Ishikawa (cell line): Measurements from ENCODE around the gene CWC27.

Experiments used
- CEBPB ChIP-seq: IDR thresholded peaks from 2 replicates; pipeline ENCODE4 v1.6.1; 2012
- CREB1 ChIP-seq: IDR thresholded peaks from 2 replicates; pipeline ENCODE4 v1.6.1; 2012; ENCODE audit warnings: low read depth
- EGR1 ChIP-seq: IDR thresholded peaks from 2 replicates; pipeline ENCODE4 v1.6.1; 2012
- EP300 ChIP-seq: IDR thresholded peaks from 2 replicates; pipeline ENCODE4 v1.6.1; 2012; ENCODE audit warnings: borderline replicate concordance
- FOXM1 ChIP-seq: IDR thresholded peaks from 2 replicates; pipeline ENCODE4 v1.6.1; 2012; ENCODE audit warnings: low read depth, borderline replicate concordance
- NFIC ChIP-seq: IDR thresholded peaks from 2 replicates; pipeline ENCODE4 v1.6.1; 2012
- RAD21 ChIP-seq: IDR thresholded peaks from 2 replicates; pipeline ENCODE4 v1.6.1; 2012; ENCODE audit warnings: low read depth
- TAF1 ChIP-seq: IDR thresholded peaks from 2 replicates; pipeline ENCODE4 v1.6.1; 2012; ENCODE audit warnings: low read depth, mild to moderate bottlenecking
- TCF12 ChIP-seq: IDR thresholded peaks from 2 replicates; pipeline ENCODE4 v1.6.1; 2012; ENCODE audit warnings: low read depth
- TEAD4 ChIP-seq: IDR thresholded peaks from 2 replicates; pipeline ENCODE4 v1.6.1; 2012
- USF1 ChIP-seq: IDR thresholded peaks from 2 replicates; pipeline ENCODE4 v1.6.1; 2012
- YY1 ChIP-seq: IDR thresholded peaks from 2 replicates; pipeline ENCODE4 v1.6.1; 2012; ENCODE audit warnings: low read depth
- ZBTB7A ChIP-seq: IDR thresholded peaks from 2 replicates; pipeline ENCODE4 v1.6.1; 2012; ENCODE audit warnings: low read depth
- TF ChIP-seq, protein P1 (sequence below): IDR thresholded peaks from 2 replicates; pipeline ENCODE4 v1.6.1; 2012; ENCODE audit warnings: low read depth, mild to moderate bottlenecking
- TF ChIP-seq, protein P2 (sequence below): IDR thresholded peaks from 2 replicates; pipeline ENCODE4 v1.6.1; 2012

The CWC27 gene

GRCh38 chr5:65047948-65048690, 279.4 kb downstream of the CWC27 start:
- TF ChIP-seq EP300 = no peak
- TF ChIP-seq RAD21 = no peak
- TF ChIP-seq, protein P1, sequence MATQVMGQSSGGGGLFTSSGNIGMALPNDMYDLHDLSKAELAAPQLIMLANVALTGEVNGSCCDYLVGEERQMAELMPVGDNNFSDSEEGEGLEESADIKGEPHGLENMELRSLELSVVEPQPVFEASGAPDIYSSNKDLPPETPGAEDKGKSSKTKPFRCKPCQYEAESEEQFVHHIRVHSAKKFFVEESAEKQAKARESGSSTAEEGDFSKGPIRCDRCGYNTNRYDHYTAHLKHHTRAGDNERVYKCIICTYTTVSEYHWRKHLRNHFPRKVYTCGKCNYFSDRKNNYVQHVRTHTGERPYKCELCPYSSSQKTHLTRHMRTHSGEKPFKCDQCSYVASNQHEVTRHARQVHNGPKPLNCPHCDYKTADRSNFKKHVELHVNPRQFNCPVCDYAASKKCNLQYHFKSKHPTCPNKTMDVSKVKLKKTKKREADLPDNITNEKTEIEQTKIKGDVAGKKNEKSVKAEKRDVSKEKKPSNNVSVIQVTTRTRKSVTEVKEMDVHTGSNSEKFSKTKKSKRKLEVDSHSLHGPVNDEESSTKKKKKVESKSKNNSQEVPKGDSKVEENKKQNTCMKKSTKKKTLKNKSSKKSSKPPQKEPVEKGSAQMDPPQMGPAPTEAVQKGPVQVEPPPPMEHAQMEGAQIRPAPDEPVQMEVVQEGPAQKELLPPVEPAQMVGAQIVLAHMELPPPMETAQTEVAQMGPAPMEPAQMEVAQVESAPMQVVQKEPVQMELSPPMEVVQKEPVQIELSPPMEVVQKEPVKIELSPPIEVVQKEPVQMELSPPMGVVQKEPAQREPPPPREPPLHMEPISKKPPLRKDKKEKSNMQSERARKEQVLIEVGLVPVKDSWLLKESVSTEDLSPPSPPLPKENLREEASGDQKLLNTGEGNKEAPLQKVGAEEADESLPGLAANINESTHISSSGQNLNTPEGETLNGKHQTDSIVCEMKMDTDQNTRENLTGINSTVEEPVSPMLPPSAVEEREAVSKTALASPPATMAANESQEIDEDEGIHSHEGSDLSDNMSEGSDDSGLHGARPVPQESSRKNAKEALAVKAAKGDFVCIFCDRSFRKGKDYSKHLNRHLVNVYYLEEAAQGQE = no peak
- no peak for TF ChIP-seq YY1
- peak; percentile 63; the same call in 1 of the 2 replicates for TF ChIP-seq NFIC

DNA sequence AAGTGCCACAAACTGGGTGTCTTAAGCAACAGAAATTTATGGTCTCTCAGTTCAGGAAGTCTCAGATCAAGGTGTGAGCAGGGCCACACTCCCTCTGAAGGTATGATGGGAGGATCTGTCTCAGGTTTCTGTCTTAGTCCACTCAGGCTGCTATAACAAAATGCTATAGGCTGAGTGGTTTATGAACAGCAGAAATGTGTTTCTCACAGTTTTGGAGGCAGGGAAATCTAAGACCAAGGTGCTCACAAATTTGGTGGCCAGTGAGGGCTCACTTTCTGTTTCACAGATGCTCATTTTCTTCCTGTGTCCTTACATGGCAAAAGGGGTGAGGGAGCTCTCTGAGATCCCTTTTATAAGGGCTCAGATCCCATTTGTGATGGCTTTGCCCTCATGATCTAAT, 281.4 kb downstream of the CWC27 start:
- no peak for TF ChIP-seq EP300
- TF ChIP-seq ZBTB7A = no peak
- no peak for TF ChIP-seq TAF1
- no peak for TF ChIP-seq TEAD4

DNA sequence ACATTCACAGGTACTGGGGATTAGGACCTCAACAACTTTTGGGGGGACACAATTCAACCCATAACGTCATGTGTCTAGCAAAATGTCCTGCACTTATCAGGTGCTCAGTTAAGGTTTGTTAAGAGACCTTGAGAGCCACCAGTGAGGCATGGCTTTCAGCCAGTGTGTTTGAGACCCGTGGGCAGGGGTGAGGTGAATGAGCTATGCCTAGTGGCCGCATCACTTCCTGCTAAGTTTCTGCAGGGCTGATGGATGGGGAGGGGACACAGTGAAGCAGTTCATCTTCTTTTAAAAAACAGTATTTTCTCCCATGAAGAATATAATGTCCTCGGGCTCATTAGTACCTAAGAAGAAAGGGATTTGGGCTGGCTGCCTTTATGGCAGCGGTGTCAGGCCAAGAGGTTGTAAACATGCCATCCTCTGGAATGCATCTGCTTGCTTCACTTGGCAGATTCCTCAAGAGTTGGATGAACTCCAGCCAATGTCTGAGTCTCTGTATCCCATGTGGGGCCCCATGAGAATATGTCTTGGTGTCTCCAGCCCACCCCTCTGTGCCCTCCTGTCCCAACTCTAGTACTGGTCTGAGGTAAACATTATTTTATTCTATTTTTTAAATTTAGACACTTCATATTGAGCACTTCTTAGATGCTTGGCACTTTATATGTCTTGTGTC, 282.2 kb downstream of the CWC27 start:
- no peak for TF ChIP-seq CREB1
- no peak for TF ChIP-seq YY1
- TF ChIP-seq USF1 = no peak
- no peak for TF ChIP-seq CEBPB
- no peak for TF ChIP-seq NFIC

- TF ChIP-seq RAD21 (no peak), CREB1 (no peak)
These were observed 287.2 kb downstream of the CWC27 start for GRCh38 chr5:65055938-65056337.

GRCh38 chr5:65059681-65060598, 291.2 kb downstream of the CWC27 start:
- TF ChIP-seq, protein P2, sequence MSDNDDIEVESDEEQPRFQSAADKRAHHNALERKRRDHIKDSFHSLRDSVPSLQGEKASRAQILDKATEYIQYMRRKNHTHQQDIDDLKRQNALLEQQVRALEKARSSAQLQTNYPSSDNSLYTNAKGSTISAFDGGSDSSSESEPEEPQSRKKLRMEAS = no peak
- TF ChIP-seq CEBPB (no peak), FOXM1 (no peak), EP300 (no peak), TEAD4 (no peak), EGR1 (no peak), NFIC (no peak), TCF12 (no peak), CREB1 (no peak), RAD21 (no peak), USF1 (no peak), YY1 (no peak), ZBTB7A (no peak), TAF1 (no peak)
- TF ChIP-seq, protein P1 = no peak

- no peak for TF ChIP-seq USF1
These were observed 292.7 kb downstream of the CWC27 start for GRCh38 chr5:65061250-65061973.
